K562 (cell line): Measurements from ENCODE around the gene G6PC3. TPM values are rescaled to one million over a fixed set of nuclear protein-coding genes. Genes with fewer than 3 reads are reported as not detected.

ENCODE experiments used
- ATAC-seq: fragments of 200-7000 bp; cut with Tn5 transposase; 3 replicates; pipeline ENCODE4 v1.9.1; 2020; ENCODE audit warnings: moderate library complexity
- Bru-seq: library from RNA; stranded (reverse); fragments of 400-500 nt; gene quantifications from one replicate; lab custom pipeline; 2021; lab: Mats Ljungman, UMichigan
- BruChase-seq, 2 experiments: library from RNA; stranded (reverse); fragments of 400-500 nt; gene quantifications; one replicate each; lab custom pipeline; 2021; lab: Mats Ljungman, UMichigan
- BruUV-seq: library from RNA; stranded (reverse); fragments of 400-500 nt; replicated peaks from 2 replicates; lab custom pipeline; 2021; lab: Mats Ljungman, UMichigan
- CTCF ChIA-PET: fragments of 300-600 bp; formaldehyde crosslinking; extraction: SDS; loops from one replicate; lab custom pipeline; 2021; ENCODE audit warnings: low intra/inter-chr PET ratio; lab: Yijun Ruan, JAX
- POLR2A ChIA-PET: fragments of 300-600, 350-650 bp; sonication (Branson Sonifier 250); formaldehyde crosslinking; extraction: SDS; loops from one replicate; lab custom pipeline; 2021; ENCODE audit warnings: antibody characterized with exemption, inconsistent platforms; lab: Yijun Ruan, JAX
- DNase-seq, 4 experiments: peaks; one replicate each; pipeline versions ENCODE4 v3.0.0 to v3.0.0-alpha.2; 2011 to 2018; ENCODE audit warnings: low spot score in 3 of 4, mixed read lengths in 3 of 4; ENCODE audit errors: extremely low read depth in 1 of 4
- FAIRE-seq: peaks from 2 replicates; lab custom pipeline; 2011; peaks lifted over from hg19 to GRCh38; lab: Jason Lieb, UNC
- H2AFZ ChIP-seq: 2 replicates; pipeline ENCODE4 v1.6.0; 2011; ENCODE audit warnings: low read depth, low read length, control low read depth, inconsistent platforms
- H3K27ac ChIP-seq: fragments of 200-600 bp; 3 replicates; pipeline ENCODE4 v1.8.0; 2011; ENCODE audit warnings: low read depth, mild to moderate bottlenecking, control low read depth, inconsistent platforms, low read length, moderate library complexity, mixed read lengths; ENCODE audit errors: extremely low read depth
- H3K27me3 ChIP-seq, 2 experiments: fragments of 300-600 bp in 1 of 2; 2 replicates in 1 of 2; 3 replicates in 1 of 2; pipeline versions ENCODE4 v1.6.0 to v1.8.0; 2011; ENCODE audit warnings: inconsistent platforms in 2 of 2, low read length in 2 of 2, mild to moderate bottlenecking in 1 of 2, mixed read lengths in 1 of 2, moderate library complexity in 1 of 2; ENCODE audit not compliant: control insufficient read depth in 2 of 2, insufficient read depth in 2 of 2
- H3K36me3 ChIP-seq: fragments of 300-600 bp; 3 replicates; pipeline ENCODE4 v1.8.0; 2011; ENCODE audit warnings: mild to moderate bottlenecking, low read length, inconsistent platforms; ENCODE audit not compliant: control insufficient read depth, insufficient read depth
- H3K4me1 ChIP-seq, 2 experiments: fragments of 200-600 bp in 1 of 2; replicated peaks in 1 of 2; 2 replicates in 1 of 2; 3 replicates in 1 of 2; pipeline versions ENCODE4 v1.5.1 to v1.8.0; 2011; ENCODE audit warnings: inconsistent platforms in 2 of 2, low read length in 2 of 2, mild to moderate bottlenecking in 1 of 2, mixed read lengths in 1 of 2, moderate library complexity in 1 of 2; ENCODE audit not compliant: control insufficient read depth in 2 of 2, insufficient read depth in 2 of 2
- H3K4me2 ChIP-seq: 2 replicates; pipeline ENCODE4 v1.6.1; 2011; ENCODE audit warnings: low read length, control low read depth, inconsistent platforms, mixed read lengths; ENCODE audit not compliant: insufficient read depth
- H3K4me3 ChIP-seq: fragments of 200-600 bp; sonication (generic), shearing (Covaris generic); 2 replicates; pipeline ENCODE4 v1.5.1; 2016; ENCODE audit warnings: control low read depth, inconsistent platforms
- H3K79me2 ChIP-seq: fragments of 200-600 bp; 3 replicates; pipeline ENCODE4 v1.8.0; 2011; ENCODE audit warnings: low read length, inconsistent platforms; ENCODE audit not compliant: control insufficient read depth, insufficient read depth
- H3K9ac ChIP-seq, 2 experiments: 2 replicates each; pipeline versions ENCODE4 v1.6.0 to v1.6.1; 2011; ENCODE audit warnings: low read depth in 2 of 2, low read length in 2 of 2, control low read depth in 1 of 2, inconsistent platforms in 1 of 2, mild to moderate bottlenecking in 1 of 2, mixed read lengths in 1 of 2; ENCODE audit not compliant: insufficient read depth in 1 of 2
- H3K9me1 ChIP-seq: one replicate; pipeline ENCODE4 v1.6.0; 2011; ENCODE audit warnings: inconsistent platforms, mild to moderate bottlenecking, low read length, moderate library complexity; ENCODE audit not compliant: control insufficient read depth, insufficient read depth
- H3K9me3 ChIP-seq: replicated peaks from 2 replicates; pipeline ENCODE4 v1.5.1; 2011; ENCODE audit warnings: low read depth, low read length, inconsistent platforms; ENCODE audit not compliant: control insufficient read depth, insufficient read depth
- H4K20me1 ChIP-seq: replicated peaks from 2 replicates; pipeline ENCODE4 v1.6.1; 2011; ENCODE audit warnings: low read length, inconsistent platforms, mixed read lengths; ENCODE audit not compliant: control insufficient read depth, insufficient read depth
- DACH1 ChIP-seq: fragments of 450-650 bp; IDR thresholded peaks from 2 replicates; pipeline ENCODE4 v1.6.1; 2018; ENCODE audit not compliant: partially characterized antibody
- DNMT1 ChIP-seq: fragments of 450-650 bp; IDR thresholded peaks from 2 replicates; pipeline ENCODE4 v1.6.1; 2016; ENCODE audit warnings: antibody characterized with exemption, mild to moderate bottlenecking
- WGBS: fragments of 100-300 bp; shearing (Covaris generic); methylation state at CpG from one replicate; pipeline ENCODE4 v1.1.6; 2016; ENCODE audit warnings: low coverage, mixed read lengths; ENCODE audit not compliant: insufficient coverage; ENCODE audit errors: missing lambda C conversion rate; 5-methylcytosine and 5-hydroxymethylcytosine counted together
- in situ Hi-C: fragments of 300-500 bp; cut with MboI; formaldehyde crosslinking; loops from 4 replicates; pipeline ENCODE4 v1.15.0; 2018; ENCODE audit warnings: inconsistent platforms, mixed read lengths
- intact Hi-C: fragments of 100-400 bp; cut with micrococcal nuclease; formaldehyde crosslinking; loops from 2 replicates; pipeline ENCODE4 v1.14.2; 2022
- long read RNA-seq, 3 experiments: library from polyadenylated mRNA in 2 of 3; library from RNA in 1 of 3; unstranded in 2 of 3; stranded (forward) in 1 of 3; transcript quantifications; one replicate each; pipeline ENCODE4 v2.0.0, GENCODE V29; 2019 to 2022
- polyA minus RNA-seq, 3 experiments: library from RNA; depleted of rRNA, polyadenylated mRNA; stranded (reverse); fragments of >200 nt; gene quantifications; 2 replicates each; pipeline ENCODE4 v1.2.3, GENCODE V29; 2011
- polyA plus RNA-seq, 8 experiments: library from polyadenylated mRNA; depleted of rRNA in 4 of 8; stranded (reverse) in 5 of 8; unstranded in 3 of 8; fragments of >200 nt; fragmentation: Nextera tagmentation in 2 of 8; fragmentation: Illumina TruSeq in 1 of 8; extraction: Ambion mirVana in 2 of 8; extraction: Trizol in 1 of 8; gene quantifications; 2 replicates each; pipeline versions ENCODE4 v1.2.1 to v1.2.3, GENCODE V29; 2011 to 2014; ENCODE audit warnings: inconsistent platforms in 1 of 8, missing spikeins in 1 of 8
- total RNA-seq, 7 experiments: library from RNA; depleted of rRNA in 6 of 7; stranded (reverse); fragments of >200 nt in 6 of 7; fragmentation: Illumina TruSeq in 2 of 7; extraction: Trizol in 2 of 7; gene quantifications; 2 replicates each; pipeline versions ENCODE4 v1.2.1 to v1.2.3, GENCODE V29; 2011 to 2021; ENCODE audit warnings: low replicate concordance in 1 of 7

Gene G6PC3, protein sequence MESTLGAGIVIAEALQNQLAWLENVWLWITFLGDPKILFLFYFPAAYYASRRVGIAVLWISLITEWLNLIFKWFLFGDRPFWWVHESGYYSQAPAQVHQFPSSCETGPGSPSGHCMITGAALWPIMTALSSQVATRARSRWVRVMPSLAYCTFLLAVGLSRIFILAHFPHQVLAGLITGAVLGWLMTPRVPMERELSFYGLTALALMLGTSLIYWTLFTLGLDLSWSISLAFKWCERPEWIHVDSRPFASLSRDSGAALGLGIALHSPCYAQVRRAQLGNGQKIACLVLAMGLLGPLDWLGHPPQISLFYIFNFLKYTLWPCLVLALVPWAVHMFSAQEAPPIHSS
- total RNA-seq (2011; cell fraction: chromatin; rRNA removed; ENCODE audit: low replicate concordance), result 33.6 and 98.9 TPM in 2 replicates
- total RNA-seq (2011; cell fraction: nucleolus; rRNA removed), result 135 and 137 TPM in 2 replicates
- 99.2 and 101 TPM in 2 replicates for total RNA-seq (2011; cell fraction: nucleoplasm; rRNA removed)
- total RNA-seq (2014; rRNA removed), result 31.1 and 37.6 TPM in 2 replicates
- 11.4 and 11.6 TPM in 2 replicates for total RNA-seq (2014; rRNA removed; fragmentation: Illumina TruSeq; extraction: Trizol)
- 24.1 and 26.8 TPM in 2 replicates for total RNA-seq (2015; rRNA removed; fragmentation: Illumina TruSeq; extraction: Trizol)
- total RNA-seq (2021), result 41.9 and 47.4 TPM in 2 replicates
- 46.6 and 55.1 TPM in 2 replicates for polyA plus RNA-seq (2011; rRNA removed)
- 121 and 218 TPM in 2 replicates for polyA plus RNA-seq (2011; cell fraction: cytosol; rRNA removed)
- polyA plus RNA-seq (2011; cell fraction: nucleus; rRNA removed), result 51.8 and 71.7 TPM in 2 replicates
- polyA plus RNA-seq (2012), result 62.0 and 81.3 TPM in 2 replicates
- 49.5 and 60.5 TPM in 2 replicates for polyA plus RNA-seq (2014; fragmentation: Illumina TruSeq; extraction: Trizol)
- 10 to 100 TPM; 10.4 to 14.8 TPM for polyA plus RNA-seq (2014; fragmentation: Nextera tagmentation; extraction: Ambion mirVana)
- 56.3 and 57.8 TPM in 2 replicates for polyA plus RNA-seq (2014; rRNA removed)
- 31.6 and 48.8 TPM in 2 replicates for polyA minus RNA-seq (2011; rRNA and poly(A)+ RNA removed)
- polyA minus RNA-seq (2011; cell fraction: cytosol; rRNA and poly(A)+ RNA removed), result 44.7 and 61.0 TPM in 2 replicates
- polyA minus RNA-seq (2011; cell fraction: nucleus; rRNA and poly(A)+ RNA removed), result 24.7 and 25.6 TPM in 2 replicates
- Bru-seq, nascent RNA, result percentile 77 among the genes with signal in this experiment
- percentile 61 among the genes with signal in this experiment for BruChase-seq, experiment 1, labeled RNA remaining after a 2-hour chase
- percentile 58 among the genes with signal in this experiment for BruChase-seq, experiment 2, labeled RNA remaining after a 6-hour chase
- long read RNA-seq, experiment 1, transcript G6PC3-201 (6 exons, 1,533 nt), result major isoform, 13 of 27 reads
- long read RNA-seq, experiment 1, partial matches to known transcripts, result 2 of 27 reads
- long read RNA-seq, experiment 1, other reads (novel, unspliced or antisense), result 10 of 27 reads
- long read RNA-seq, experiment 2, transcript G6PC3-201 (6 exons, 1,533 nt), result major isoform, 63 of 76 reads
- long read RNA-seq, experiment 2, partial matches to known transcripts, result 3 of 76 reads
- long read RNA-seq, experiment 2, other reads (novel, unspliced or antisense), result 7 of 76 reads
- long read RNA-seq, experiment 3, transcript G6PC3-201 (6 exons, 1,533 nt), result major isoform, 11 of 15 reads
- long read RNA-seq, experiment 3, partial matches to known transcripts, result 0 of 15 reads
- long read RNA-seq, experiment 3, other reads (novel, unspliced or antisense), result 3 of 15 reads

DNA sequence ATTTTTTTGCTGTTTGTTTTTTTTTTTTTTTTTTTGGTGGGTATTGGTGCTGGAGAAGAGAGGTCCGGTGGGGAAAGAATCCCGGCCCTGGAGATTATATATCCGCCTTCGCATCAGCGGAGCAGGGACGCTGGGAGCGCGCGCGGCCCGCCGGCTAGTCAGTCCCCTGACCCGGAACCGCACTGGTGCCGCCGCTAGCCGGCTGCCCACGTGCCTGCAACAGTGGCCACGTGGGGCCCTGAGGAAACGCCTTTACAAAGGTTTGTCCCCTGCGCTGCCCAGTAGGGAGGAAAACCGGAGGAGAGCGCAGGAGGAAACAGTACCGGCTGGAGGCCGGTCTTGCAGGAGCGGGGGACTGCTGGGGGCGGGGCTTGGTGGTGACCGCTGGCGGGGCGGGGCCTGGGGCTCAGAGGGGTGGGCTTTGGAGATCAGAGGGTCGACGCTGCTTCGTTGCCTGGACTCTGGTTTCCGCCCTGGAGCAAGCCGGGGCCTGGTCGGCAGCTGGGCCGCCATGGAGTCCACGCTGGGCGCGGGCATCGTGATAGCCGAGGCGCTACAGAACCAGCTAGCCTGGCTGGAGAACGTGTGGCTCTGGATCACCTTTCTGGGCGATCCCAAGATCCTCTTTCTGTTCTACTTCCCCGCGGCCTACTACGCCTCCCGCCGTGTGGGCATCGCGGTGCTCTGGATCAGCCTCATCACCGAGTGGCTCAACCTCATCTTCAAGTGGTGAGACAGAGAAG lies at the start of gene G6PC3:
Gene G6PC3, plus strand, starts transcription at position 281 of the 743 bp plus-strand sequence. Its CDS starts 231 bp downstream, at position 512.
- Histone ChIP-seq H3K9me3 (no peaks in the 10 kb centered on the region), H3K27me3 (no peaks in the 10 kb centered on the region), H3K36me3 (peaks cover 17% of the 10 kb centered on the region; the same call in 2 of the 3 replicates), H3K4me2 (peak within 1 kb of the TSS; percentile 96), H3K27ac (peak within 1 kb of the TSS; percentile 84), H3K9me1 (no peaks in the 10 kb centered on the region), H3K9ac (peak within 1 kb of the TSS; percentile 77 to 93), H3K4me3 (peak within 1 kb of the TSS; percentile 62), H2AFZ (peak within 1 kb of the TSS; percentile 91), H3K4me1 (peaks cover 16 to 41% of the 10 kb centered on the region in 2 experiments; a peak in 4 of 5 replicates), H4K20me1 (peaks cover 3% of the 10 kb centered on the region; the same call in 1 of the 2 replicates), H3K79me2 (peaks cover 37% of the 10 kb centered on the region)
- peak; percentile 93 to 98 (median 96) for DNase-seq
- whole genome bisulfite sequencing, result 1% methylated on average over 36 of the region's 53 CpGs
- peak; percentile 90 for FAIRE-seq
- BruUV-seq, result TSS peak; percentile 69
- ChIA-PET POLR2A (interaction anchor here (0.8 to 1.6 kb wide), 7 partner anchors 9 to 1079 kb away, joined by 3 to 6 read pairs (median 3); no protein-coding TSS in a partner anchor), CTCF (no interaction called here)
- intact Hi-C loops, result no loop called here
- in situ Hi-C loops, result no loop called here
- peak; percentile 83 for ATAC-seq
- TF ChIP-seq DACH1 (no peak), DNMT1 (no peak)
